ENCODE measurements around the gene BCL2A1.

Gene BCL2A1

GRCh38 chr15:79933231-79933630 lies 37.8 kb downstream of the BCL2A1 start:
- Histone ChIP-seq H3K18ac (ENCODE audit: low read length) (no peak overlapping the region), H3K4ac (ENCODE audit: low read length) (no peak overlapping the region), H4K8ac (ENCODE audit: low read depth, low read length) (no peak overlapping the region), H3K9me3 (replicated peaks in 1 of 2; ENCODE audit: control insufficient read depth in 2 of 2, insufficient read depth in 1 of 2, low read depth in 1 of 2, low read length in 2 of 2) (no peaks in the 10 kb centered on the region), H2BK120ac (ENCODE audit: low read depth, low read length) (no peak overlapping the region), H3K4me3 (ENCODE audit: low read length in 2 of 2) (no peak overlapping the region), H3K14ac (ENCODE audit: low read length) (no peak overlapping the region), H3K79me1 (ENCODE audit: low read depth, low read length) (no peaks in the 10 kb centered on the region), H3K36me3 (replicated peaks in 1 of 2; ENCODE audit: control insufficient read depth in 2 of 2, insufficient read depth in 2 of 2, low read length in 2 of 2) (no peaks in the 10 kb centered on the region), H3K9ac (ENCODE audit: low read depth, low read length, poor library complexity) (no peak overlapping the region), H2AK5ac (ENCODE audit: low read depth, low read length) (no peak overlapping the region), H4K91ac (ENCODE audit: low read depth, low read length, poor library complexity) (no peak overlapping the region), H2AFZ (ENCODE audit: low read length) (peak overlapping the region; percentile 44), H2BK15ac (ENCODE audit: low read length) (no peak overlapping the region), H3K4me1 (ENCODE audit: control insufficient read depth in 2 of 2, insufficient read depth in 1 of 2, low read depth in 1 of 2, low read length in 2 of 2) (peaks cover 1 to 5% of the 10 kb centered on the region in 2 donors), H3K23ac (ENCODE audit: low read depth, low read length, poor library complexity) (no peak overlapping the region), H2BK5ac (ENCODE audit: low read length) (no peak overlapping the region), H3K27me3 (ENCODE audit: control insufficient read depth in 3 of 3, insufficient read depth in 3 of 3, low read depth in 1 of 3, low read length in 3 of 3) (no peaks in the 10 kb centered on the region), H3K27ac (replicated peaks; ENCODE audit: low read length) (no peak overlapping the region), H2BK12ac (ENCODE audit: low read length) (no peak overlapping the region), H3K4me2 (ENCODE audit: insufficient read depth, low read length, poor library complexity, severe bottlenecking) (no peak overlapping the region)
- no CpG with 5 or more reads among the region's 3 CpGs for WGBS, 2 donors (ENCODE audit: extremely low coverage in 2 of 2, insufficient read length in 2 of 2, insufficient replicate concordance in 1 of 2)
- DNase-seq (ENCODE audit: low spot score) = no peak

- Histone ChIP-seq H3K27ac (replicated peaks; ENCODE audit: low read length) (no peak overlapping the region), H3K36me3 (replicated peaks in 1 of 2; ENCODE audit: control insufficient read depth in 2 of 2, insufficient read depth in 2 of 2, low read length in 2 of 2) (no peaks in the 10 kb centered on the region), H2AK5ac (ENCODE audit: low read depth, low read length) (no peak overlapping the region), H2BK120ac (ENCODE audit: low read depth, low read length) (no peak overlapping the region), H4K8ac (ENCODE audit: low read depth, low read length) (no peak overlapping the region), H2BK12ac (ENCODE audit: low read length) (no peak overlapping the region), H3K79me1 (ENCODE audit: low read depth, low read length) (no peaks in the 10 kb centered on the region), H3K9ac (ENCODE audit: low read depth, low read length, poor library complexity) (no peak overlapping the region), H2BK15ac (ENCODE audit: low read length) (no peak overlapping the region), H3K4me3 (ENCODE audit: low read length in 2 of 2) (no peak overlapping the region), H3K27me3 (ENCODE audit: control insufficient read depth in 3 of 3, insufficient read depth in 3 of 3, low read depth in 1 of 3, low read length in 3 of 3) (no peaks in the 10 kb centered on the region), H4K91ac (ENCODE audit: low read depth, low read length, poor library complexity) (no peak overlapping the region), H2AFZ (ENCODE audit: low read length) (no peak overlapping the region), H3K4ac (ENCODE audit: low read length) (no peak overlapping the region), H3K9me3 (replicated peaks in 1 of 2; ENCODE audit: control insufficient read depth in 2 of 2, insufficient read depth in 1 of 2, low read depth in 1 of 2, low read length in 2 of 2) (no peaks in the 10 kb centered on the region), H3K18ac (ENCODE audit: low read length) (no peak overlapping the region), H2BK5ac (ENCODE audit: low read length) (no peak overlapping the region), H3K4me2 (ENCODE audit: insufficient read depth, low read length, poor library complexity, severe bottlenecking) (no peak overlapping the region), H3K4me1 (ENCODE audit: control insufficient read depth in 2 of 2, insufficient read depth in 1 of 2, low read depth in 1 of 2, low read length in 2 of 2) (peaks cover 1 to 5% of the 10 kb centered on the region in 2 donors), H3K14ac (ENCODE audit: low read length) (no peak overlapping the region), H3K23ac (ENCODE audit: low read depth, low read length, poor library complexity) (no peak overlapping the region)
- no CpG with 5 or more reads among the region's 5 CpGs for WGBS, 2 donors (ENCODE audit: extremely low coverage in 2 of 2, insufficient read length in 2 of 2, insufficient replicate concordance in 1 of 2)
- DNase-seq (ENCODE audit: low spot score) = no peak
Observed at GRCh38 chr15:79932447-79932846, 38.5 kb downstream of the BCL2A1 start.

- no peaks in the 10 kb centered on the region for H3K27me3 ChIP-seq (ENCODE audit: control insufficient read depth in 3 of 3, insufficient read depth in 3 of 3, low read depth in 1 of 3, low read length in 3 of 3)
- no peak overlapping the region for H4K91ac ChIP-seq (ENCODE audit: low read depth, low read length, poor library complexity)
- no peaks in the 10 kb centered on the region for H3K36me3 ChIP-seq (replicated peaks in 1 of 2; ENCODE audit: control insufficient read depth in 2 of 2, insufficient read depth in 2 of 2, low read length in 2 of 2)
- no peak overlapping the region for H2BK5ac ChIP-seq (ENCODE audit: low read length)
- H2BK120ac ChIP-seq (ENCODE audit: low read depth, low read length) = no peak overlapping the region
- H3K18ac ChIP-seq (ENCODE audit: low read length) = no peak overlapping the region
- H2AK5ac ChIP-seq (ENCODE audit: low read depth, low read length) = no peak overlapping the region
- H3K9ac ChIP-seq (ENCODE audit: low read depth, low read length, poor library complexity) = no peak overlapping the region
- no peak overlapping the region for H2BK15ac ChIP-seq (ENCODE audit: low read length)
- H2BK12ac ChIP-seq (ENCODE audit: low read length) = no peak overlapping the region
- no CpG with 5 or more reads among the region's 5 CpGs for WGBS, 2 donors (ENCODE audit: extremely low coverage in 2 of 2, insufficient read length in 2 of 2, insufficient replicate concordance in 1 of 2)
- H2AFZ ChIP-seq (ENCODE audit: low read length) = no peak overlapping the region
- peaks cover 0 to under 1% of the 10 kb centered on the region in 2 donors for H3K9me3 ChIP-seq (replicated peaks in 1 of 2; ENCODE audit: control insufficient read depth in 2 of 2, insufficient read depth in 1 of 2, low read depth in 1 of 2, low read length in 2 of 2)
- H3K23ac ChIP-seq (ENCODE audit: low read depth, low read length, poor library complexity) = no peak overlapping the region
- H3K79me1 ChIP-seq (ENCODE audit: low read depth, low read length) = peaks cover 2% of the 10 kb centered on the region
- peaks cover 0 to 2% of the 10 kb centered on the region in 2 donors for H3K4me1 ChIP-seq (ENCODE audit: control insufficient read depth in 2 of 2, insufficient read depth in 1 of 2, low read depth in 1 of 2, low read length in 2 of 2)
- no peak overlapping the region for H4K8ac ChIP-seq (ENCODE audit: low read depth, low read length)
- no peak overlapping the region for H3K4me2 ChIP-seq (ENCODE audit: insufficient read depth, low read length, poor library complexity, severe bottlenecking)
- H3K14ac ChIP-seq (ENCODE audit: low read length) = no peak overlapping the region
- no peak for DNase-seq (ENCODE audit: low spot score)
- H3K4me3 ChIP-seq (ENCODE audit: low read length in 2 of 2) = no peak overlapping the region
- no peak overlapping the region for H3K4ac ChIP-seq (ENCODE audit: low read length)
- no peak overlapping the region for H3K27ac ChIP-seq (replicated peaks; ENCODE audit: low read length)
Observed at GRCh38 chr15:79930516-79930915, 40.5 kb downstream of the BCL2A1 start.

GRCh38 chr15:79929412-79929811 lies 41.6 kb downstream of the BCL2A1 start:
- H2BK12ac ChIP-seq (ENCODE audit: low read length) = no peak overlapping the region
- H3K4ac ChIP-seq (ENCODE audit: low read length) = no peak overlapping the region
- H3K27ac ChIP-seq (replicated peaks; ENCODE audit: low read length) = no peak overlapping the region
- no peak overlapping the region for H4K91ac ChIP-seq (ENCODE audit: low read depth, low read length, poor library complexity)
- no peak overlapping the region for H3K9ac ChIP-seq (ENCODE audit: low read depth, low read length, poor library complexity)
- no peak overlapping the region for H3K14ac ChIP-seq (ENCODE audit: low read length)
- no peak overlapping the region for H2BK15ac ChIP-seq (ENCODE audit: low read length)
- H3K23ac ChIP-seq (ENCODE audit: low read depth, low read length, poor library complexity) = no peak overlapping the region
- no peak overlapping the region for H2AFZ ChIP-seq (ENCODE audit: low read length)
- H3K9me3 ChIP-seq (replicated peaks in 1 of 2; ENCODE audit: control insufficient read depth in 2 of 2, insufficient read depth in 1 of 2, low read depth in 1 of 2, low read length in 2 of 2) = peaks cover 0 to 9% of the 10 kb centered on the region in 2 donors
- no peak overlapping the region for H4K8ac ChIP-seq (ENCODE audit: low read depth, low read length)
- no peak overlapping the region for H2BK5ac ChIP-seq (ENCODE audit: low read length)
- H3K4me3 ChIP-seq (ENCODE audit: low read length in 2 of 2) = no peak overlapping the region
- H2AK5ac ChIP-seq (ENCODE audit: low read depth, low read length) = no peak overlapping the region
- no peak overlapping the region for H3K4me2 ChIP-seq (ENCODE audit: insufficient read depth, low read length, poor library complexity, severe bottlenecking)
- no CpG with 5 or more reads among the region's 2 CpGs for WGBS, 2 donors (ENCODE audit: extremely low coverage in 2 of 2, insufficient read length in 2 of 2, insufficient replicate concordance in 1 of 2)
- H3K4me1 ChIP-seq (ENCODE audit: control insufficient read depth in 2 of 2, insufficient read depth in 1 of 2, low read depth in 1 of 2, low read length in 2 of 2) = no peaks in the 10 kb centered on the region
- H3K27me3 ChIP-seq (ENCODE audit: control insufficient read depth in 3 of 3, insufficient read depth in 3 of 3, low read depth in 1 of 3, low read length in 3 of 3) = no peaks in the 10 kb centered on the region
- peaks cover 2% of the 10 kb centered on the region for H3K79me1 ChIP-seq (ENCODE audit: low read depth, low read length)
- H3K18ac ChIP-seq (ENCODE audit: low read length) = no peak overlapping the region
- H2BK120ac ChIP-seq (ENCODE audit: low read depth, low read length) = no peak overlapping the region
- H3K36me3 ChIP-seq (replicated peaks in 1 of 2; ENCODE audit: control insufficient read depth in 2 of 2, insufficient read depth in 2 of 2, low read length in 2 of 2) = no peaks in the 10 kb centered on the region
- no peak for DNase-seq (ENCODE audit: low spot score)

Measured in neuronal stem cell (in vitro differentiated cells).